ENCODE data around the gene UNC5C. TPM values are rescaled to one million over a fixed set of nuclear protein-coding genes. Genes with fewer than 3 reads are reported as not detected.
A peak's percentile ranks its signal among the peaks of the same experiment; 100 is the strongest.
"Not testable (repeated sequence)": the region's sequence is repeated elsewhere in the genome, so short reads cannot be mapped to it uniquely, and the experiment has no call there.

Gene UNC5C
- total RNA-seq, 1 donor from 2014 or later: 2.2 TPM

- H3K4me3 ChIP-seq (ENCODE audit: low read depth, low read length): no peak overlapping the region
- TF ChIP-seq CTCF (conservative IDR thresholded peaks at IDR 0.05; ENCODE audit: low read depth, low read length): no peak
- DNase-seq (ENCODE audit: low read depth): no peak
Observed at GRCh38 chr4:95151255-95151654, 397.5 kb downstream of the UNC5C start.

- no peak for DNase-seq (ENCODE audit: low read depth)
- H3K4me3 ChIP-seq (ENCODE audit: low read depth, low read length): no peak overlapping the region
- TF ChIP-seq CTCF (conservative IDR thresholded peaks at IDR 0.05; ENCODE audit: low read depth, low read length): peak; percentile 2
Observed at GRCh38 chr4:95142932-95143331, 405.8 kb downstream of the UNC5C start.

- no peak overlapping the region for H3K4me3 ChIP-seq (ENCODE audit: low read depth, low read length)
- TF ChIP-seq CTCF (conservative IDR thresholded peaks at IDR 0.05; ENCODE audit: low read depth, low read length): no peak
- DNase-seq (ENCODE audit: low read depth): no peak
Observed at GRCh38 chr4:95141361-95141760, 407.4 kb downstream of the UNC5C start.

- not testable (repeated sequence) for H3K4me3 ChIP-seq (ENCODE audit: low read depth, low read length)
Observed at GRCh38 chr4:95139424-95139823, 409.3 kb downstream of the UNC5C start.

GRCh38 chr4:95134016-95134415 lies 414.8 kb downstream of the UNC5C start:
- not testable (repeated sequence) for H3K4me3 ChIP-seq (ENCODE audit: low read depth, low read length); DNase-seq (ENCODE audit: low read depth)

More at GRCh38 chr4:95139424-95139823, 409.3 kb downstream of the UNC5C start:
- DNase-seq (ENCODE audit: low read depth): not testable (repeated sequence)

GRCh38 chr4:95129821-95130311 lies 418.9 kb downstream of the UNC5C start:
- H3K4me3 ChIP-seq (ENCODE audit: low read depth, low read length): no peak overlapping the region
- peak; percentile 96 for DNase-seq (ENCODE audit: low read depth)
- no peak for TF ChIP-seq CTCF (conservative IDR thresholded peaks at IDR 0.05; ENCODE audit: low read depth, low read length)

GRCh38 chr4:95129031-95129430 lies 419.7 kb downstream of the UNC5C start:
- no peak for TF ChIP-seq CTCF (conservative IDR thresholded peaks at IDR 0.05; ENCODE audit: low read depth, low read length)
- no peak for DNase-seq (ENCODE audit: low read depth)
- no peak overlapping the region for H3K4me3 ChIP-seq (ENCODE audit: low read depth, low read length)

GRCh38 chr4:95124906-95125504 lies 423.8 kb downstream of the UNC5C start:
- TF ChIP-seq CTCF (conservative IDR thresholded peaks at IDR 0.05; ENCODE audit: low read depth, low read length): peak; percentile 76
- no peak overlapping the region for H3K4me3 ChIP-seq (ENCODE audit: low read depth, low read length)
- DNase-seq (ENCODE audit: low read depth): no peak

All from epithelial cell of proximal tubule (primary cell).